Endothelial cell of umbilical vein (primary cell): ENCODE data around the gene AP3M1. TPM values are rescaled to one million over a fixed set of nuclear protein-coding genes. Genes with fewer than 3 reads are reported as not detected.

ENCODE experiments used
- BruUV-seq: library from RNA; stranded (reverse); fragments of 400-500 nt; replicated peaks from 2 replicates; lab custom pipeline; 2021; lab: Mats Ljungman, UMichigan
- CTCF ChIA-PET: fragments of 300-600, 350-600 bp; sonication (Branson Sonifier 250); formaldehyde crosslinking; loops from one replicate; lab custom pipeline; 2021; ENCODE audit warnings: antibody characterized with exemption, inconsistent platforms; lab: Charles Lee
- POLR2A ChIA-PET: fragments of 300-600, 350-600 bp; sonication (Branson Sonifier 250); formaldehyde crosslinking; loops from one replicate; lab custom pipeline; 2021; ENCODE audit warnings: antibody characterized with exemption, inconsistent platforms; lab: Charles Lee
- DNase-seq: peaks from one replicate; pipeline ENCODE4 v3.0.0-alpha.2; 2011; ENCODE audit warnings: low read depth, low spot score
- FAIRE-seq: peaks from 2 replicates; lab custom pipeline; 2011; peaks lifted over from hg19 to GRCh38; lab: Jason Lieb, UNC
- H2AFZ ChIP-seq: 2 replicates; pipeline ENCODE4 v1.6.0; 2012; ENCODE audit warnings: low read depth, low read length, control low read depth, inconsistent platforms
- H3K27ac ChIP-seq: 2 replicates; pipeline ENCODE4 v1.5.1; 2011; ENCODE audit warnings: low read depth, mild to moderate bottlenecking, control low read depth, low read length, moderate library complexity; ENCODE audit not compliant: insufficient read depth
- H3K27me3 ChIP-seq, 2 experiments: 2 replicates each; pipeline versions ENCODE4 v1.6.0 to v1.6.1; 2011; ENCODE audit warnings: low read length in 2 of 2, mixed read lengths in 1 of 2; ENCODE audit not compliant: control insufficient read depth in 2 of 2, insufficient read depth in 2 of 2
- H3K36me3 ChIP-seq, 2 experiments: 2 replicates in 1 of 2; 3 replicates in 1 of 2; pipeline ENCODE4 v1.5.1; 2011; ENCODE audit warnings: low read length in 2 of 2, mild to moderate bottlenecking in 1 of 2, moderate library complexity in 1 of 2; ENCODE audit not compliant: control insufficient read depth in 2 of 2, insufficient read depth in 2 of 2; ENCODE audit errors: extremely low read depth in 1 of 2
- H3K4me1 ChIP-seq: 3 replicates; pipeline ENCODE4 v1.5.1; 2011; ENCODE audit warnings: mild to moderate bottlenecking, low read length; ENCODE audit not compliant: control insufficient read depth, insufficient read depth; ENCODE audit errors: extremely low read depth
- H3K4me2 ChIP-seq: 2 replicates; pipeline ENCODE4 v1.6.1; 2011; ENCODE audit warnings: low read length, control low read depth, mixed read lengths; ENCODE audit not compliant: insufficient read depth
- H3K4me3 ChIP-seq, 3 experiments: fragments of 200-600 bp in 1 of 3; sonication (generic), shearing (Covaris generic) in 1 of 3; replicated peaks in 1 of 3; 2 replicates each; pipeline ENCODE4 v1.5.1; 2011 to 2016; ENCODE audit warnings: control low read depth in 3 of 3, low read length in 3 of 3, mild to moderate bottlenecking in 2 of 3, inconsistent platforms in 1 of 3, low read depth in 1 of 3, moderate library complexity in 1 of 3; ENCODE audit not compliant: insufficient read depth in 1 of 3
- H3K79me2 ChIP-seq: 2 replicates; pipeline ENCODE4 v1.6.0; 2012; ENCODE audit warnings: low read length, inconsistent platforms; ENCODE audit not compliant: control insufficient read depth, insufficient read depth
- H3K9ac ChIP-seq: replicated peaks from 2 replicates; pipeline ENCODE3; 2011; ENCODE audit warnings: low read length, control low read depth; ENCODE audit not compliant: insufficient read depth; ENCODE audit errors: extremely low read depth
- H3K9me1 ChIP-seq: replicated peaks from 3 replicates; pipeline ENCODE4 v1.6.0; 2011; ENCODE audit warnings: mild to moderate bottlenecking, low read length; ENCODE audit not compliant: control insufficient read depth, insufficient read depth; ENCODE audit errors: extremely low read depth
- H3K9me3 ChIP-seq: replicated peaks from 2 replicates; pipeline ENCODE4 v1.5.1; 2012; ENCODE audit warnings: low read length, inconsistent platforms; ENCODE audit not compliant: control insufficient read depth, insufficient read depth
- H4K20me1 ChIP-seq: replicated peaks from 2 replicates; pipeline ENCODE3; 2011; ENCODE audit warnings: mild to moderate bottlenecking, low read length; ENCODE audit not compliant: control insufficient read depth, insufficient read depth; ENCODE audit errors: extremely low read depth
- CTCF ChIP-seq, 2 donors: IDR thresholded peaks; 1 replicate in 1 of 2; 2 replicates in 1 of 2; pipeline ENCODE4 v1.5.1; 2011; ENCODE audit warnings: low read length in 2 of 2, mild to moderate bottlenecking in 2 of 2, moderate library complexity in 2 of 2, control low read depth in 1 of 2, inconsistent platforms in 1 of 2, low read depth in 1 of 2; ENCODE audit not compliant: insufficient read depth in 1 of 2; ENCODE audit errors: extremely low read depth in 1 of 2
- EZH2 ChIP-seq: IDR thresholded peaks from 2 replicates; pipeline ENCODE4 v1.6.1; 2012; ENCODE audit warnings: borderline replicate concordance, low read depth, mild to moderate bottlenecking, moderate library complexity, low read length, inconsistent platforms; ENCODE audit not compliant: severe bottlenecking
- FOS ChIP-seq: IDR thresholded peaks from 2 replicates; pipeline ENCODE4 v1.6.1; 2011; ENCODE audit warnings: mild to moderate bottlenecking, low read length, moderate library complexity, borderline replicate concordance; ENCODE audit not compliant: insufficient read depth
- GATA2 ChIP-seq: IDR thresholded peaks from 2 replicates; pipeline ENCODE4 v1.7.0; 2011; ENCODE audit warnings: low read depth, mild to moderate bottlenecking, moderate library complexity, mixed read lengths, low read length; ENCODE audit not compliant: insufficient read length, insufficient read depth
- JUN ChIP-seq: IDR thresholded peaks from 2 replicates; pipeline ENCODE4 v1.6.1; 2011; ENCODE audit warnings: borderline replicate concordance, low read depth; ENCODE audit not compliant: insufficient read length, insufficient read depth
- MAX ChIP-seq: IDR thresholded peaks from 2 replicates; pipeline ENCODE4 v1.6.1; 2011; ENCODE audit not compliant: insufficient read depth, insufficient read length
- MYC ChIP-seq: IDR thresholded peaks from one replicate; pipeline ENCODE4 v1.6.1; 2011; ENCODE audit warnings: mild to moderate bottlenecking, low read depth, low read length
- POLR2A ChIP-seq: IDR thresholded peaks from 2 replicates; pipeline ENCODE4 v1.6.1; 2012; ENCODE audit warnings: low read depth, mild to moderate bottlenecking, control low read depth, low read length
- POLR2AphosphoS5 ChIP-seq: IDR thresholded peaks from 2 replicates; pipeline ENCODE4 v1.6.1; 2012; ENCODE audit warnings: low read depth, mild to moderate bottlenecking, control low read depth, low read length, moderate library complexity; ENCODE audit not compliant: insufficient read depth
- dilution Hi-C: fragments of 300-500 bp; cut with MboI; formaldehyde crosslinking; loops from one replicate; pipeline ENCODE4 v1.15.0; 2019; ENCODE audit warnings: low sequenced_read_pairs; ENCODE audit not compliant: extremely low pct_ligation_motif_present
- intact Hi-C: fragments of 100-400 bp; cut with micrococcal nuclease; formaldehyde crosslinking; loops from one replicate; pipeline ENCODE4 v1.10.0; 2022
- polyA plus RNA-seq, 4 experiments: library from polyadenylated mRNA; depleted of rRNA in 3 of 4; stranded (reverse) in 3 of 4; unstranded in 1 of 4; fragments of >200 nt; gene quantifications; 2 replicates each; pipeline versions ENCODE4 v1.2.1 to v1.2.3, GENCODE V29; 2011 to 2012; ENCODE audit warnings: missing spikeins in 1 of 4
- total RNA-seq: library from RNA; stranded (reverse); gene quantifications from 2 replicates; pipeline ENCODE4 v1.2.3, GENCODE V29; 2021

AP3M1 gene
- total and polyA plus RNA-seq, 2 donors (not counting 3 experiments of a cell fraction or from before 2014, with no cell fraction given): 34.0 to 58.8 TPM

- Histone ChIP-seq H3K9ac (no peak overlapping the region), H3K9me1 (no peaks in the 10 kb centered on the region), H3K36me3 (peaks cover 46 to 59% of the 10 kb centered on the region in 2 experiments), H4K20me1 (peaks cover 3% of the 10 kb centered on the region), H3K4me2 (no peak overlapping the region), H3K79me2 (peaks cover 22% of the 10 kb centered on the region), H3K4me1 (no peaks in the 10 kb centered on the region), H3K9me3 (no peaks in the 10 kb centered on the region), H3K4me3 (no peak overlapping the region), H3K27me3 (no peaks in the 10 kb centered on the region), H2AFZ (no peak overlapping the region), H3K27ac (no peak overlapping the region)
- no TSS peak for BruUV-seq
- dilution Hi-C loops: no loop called here
- POLR2A ChIA-PET: no interaction called here
- TF ChIP-seq EZH2 (no peak), POLR2AphosphoS5 (no peak), MAX (no peak), JUN (no peak), CTCF (IDR thresholded peaks at IDR 0.05; ENCODE audit: extremely low read depth in 1 of 2, insufficient read depth in 1 of 2, low read depth in 1 of 2, low read length in 2 of 2) (no peak), POLR2A (no peak), FOS (no peak), GATA2 (no peak), MYC (no peak)
- intact Hi-C loops: no loop called here
- DNase-seq: no peak
- CTCF ChIA-PET: interaction anchor here (3.6 kb wide), 1 partner anchor 7 kb away, joined by 11 read pairs; no protein-coding TSS in a partner anchor
- FAIRE-seq: no peak
Measured at GRCh38 chr10:74110120-74110519, 40.5 kb downstream of the AP3M1 start.
